ENCODE results near the gene MAMSTR. TPM values are rescaled to one million over a fixed set of nuclear protein-coding genes. Genes with fewer than 3 reads are reported as not detected.

Gene MAMSTR
- total and polyA plus RNA-seq, 9 of the 15 experiments (the other 6 are each of a cell fraction or from before 2014, with no cell fraction given), result 0.08 to 1.00 (median 0.40) TPM; not detected in 1

DNA sequence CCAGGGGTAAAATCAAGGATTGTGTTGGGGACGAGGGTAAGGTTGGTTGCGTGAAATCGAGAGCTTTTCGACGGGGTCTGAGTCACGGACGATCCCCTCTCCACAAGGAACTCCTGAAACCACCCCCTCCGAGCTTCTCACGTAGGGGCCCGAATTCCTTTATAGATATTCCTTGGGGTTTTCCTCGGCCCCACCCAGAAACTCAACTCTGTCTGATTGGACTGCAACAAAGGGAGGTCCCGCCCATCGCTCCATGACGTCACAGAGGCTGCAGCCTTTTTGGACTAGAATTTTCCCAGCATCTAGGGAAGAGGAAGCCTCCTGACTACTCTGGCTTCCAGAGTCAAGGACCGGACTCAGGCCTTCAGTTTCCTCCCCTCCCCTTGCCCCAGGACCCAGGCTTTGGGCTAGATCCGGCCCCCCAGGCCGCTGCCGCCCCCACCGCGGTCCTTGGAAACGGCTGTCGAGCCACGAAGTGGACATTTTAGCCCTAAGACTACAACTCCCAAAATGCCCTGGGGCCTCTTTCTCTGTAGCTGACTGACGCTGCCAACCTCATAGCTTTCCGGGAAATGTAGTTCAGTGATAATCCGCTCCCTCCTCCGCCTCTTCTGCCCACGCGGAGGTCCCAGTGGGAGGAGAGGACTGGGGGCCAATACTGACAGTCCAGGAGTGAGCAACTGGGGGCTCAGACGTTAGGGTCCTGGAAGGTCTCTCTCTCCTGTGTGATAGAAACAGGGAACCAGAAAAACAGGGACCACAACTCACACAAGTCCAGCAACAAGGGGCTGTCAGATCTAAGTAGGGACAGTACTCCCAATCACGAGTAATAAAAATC, 27.4 kb upstream of the MAMSTR start, which contains the start of gene IZUMO1 (continued):
- TF ChIP-seq, protein P1, sequence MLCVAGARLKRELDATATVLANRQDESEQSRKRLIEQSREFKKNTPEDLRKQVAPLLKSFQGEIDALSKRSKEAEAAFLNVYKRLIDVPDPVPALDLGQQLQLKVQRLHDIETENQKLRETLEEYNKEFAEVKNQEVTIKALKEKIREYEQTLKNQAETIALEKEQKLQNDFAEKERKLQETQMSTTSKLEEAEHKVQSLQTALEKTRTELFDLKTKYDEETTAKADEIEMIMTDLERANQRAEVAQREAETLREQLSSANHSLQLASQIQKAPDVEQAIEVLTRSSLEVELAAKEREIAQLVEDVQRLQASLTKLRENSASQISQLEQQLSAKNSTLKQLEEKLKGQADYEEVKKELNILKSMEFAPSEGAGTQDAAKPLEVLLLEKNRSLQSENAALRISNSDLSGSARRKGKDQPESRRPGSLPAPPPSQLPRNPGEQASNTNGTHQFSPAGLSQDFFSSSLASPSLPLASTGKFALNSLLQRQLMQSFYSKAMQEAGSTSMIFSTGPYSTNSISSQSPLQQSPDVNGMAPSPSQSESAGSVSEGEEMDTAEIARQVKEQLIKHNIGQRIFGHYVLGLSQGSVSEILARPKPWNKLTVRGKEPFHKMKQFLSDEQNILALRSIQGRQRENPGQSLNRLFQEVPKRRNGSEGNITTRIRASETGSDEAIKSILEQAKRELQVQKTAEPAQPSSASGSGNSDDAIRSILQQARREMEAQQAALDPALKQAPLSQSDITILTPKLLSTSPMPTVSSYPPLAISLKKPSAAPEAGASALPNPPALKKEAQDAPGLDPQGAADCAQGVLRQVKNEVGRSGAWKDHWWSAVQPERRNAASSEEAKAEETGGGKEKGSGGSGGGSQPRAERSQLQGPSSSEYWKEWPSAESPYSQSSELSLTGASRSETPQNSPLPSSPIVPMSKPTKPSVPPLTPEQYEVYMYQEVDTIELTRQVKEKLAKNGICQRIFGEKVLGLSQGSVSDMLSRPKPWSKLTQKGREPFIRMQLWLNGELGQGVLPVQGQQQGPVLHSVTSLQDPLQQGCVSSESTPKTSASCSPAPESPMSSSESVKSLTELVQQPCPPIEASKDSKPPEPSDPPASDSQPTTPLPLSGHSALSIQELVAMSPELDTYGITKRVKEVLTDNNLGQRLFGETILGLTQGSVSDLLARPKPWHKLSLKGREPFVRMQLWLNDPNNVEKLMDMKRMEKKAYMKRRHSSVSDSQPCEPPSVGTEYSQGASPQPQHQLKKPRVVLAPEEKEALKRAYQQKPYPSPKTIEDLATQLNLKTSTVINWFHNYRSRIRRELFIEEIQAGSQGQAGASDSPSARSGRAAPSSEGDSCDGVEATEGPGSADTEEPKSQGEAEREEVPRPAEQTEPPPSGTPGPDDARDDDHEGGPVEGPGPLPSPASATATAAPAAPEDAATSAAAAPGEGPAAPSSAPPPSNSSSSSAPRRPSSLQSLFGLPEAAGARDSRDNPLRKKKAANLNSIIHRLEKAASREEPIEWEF (CRISPR knock-in tag; IDR thresholded peaks at IDR 0.05), result no peak
- TF ChIP-seq, protein P2, sequence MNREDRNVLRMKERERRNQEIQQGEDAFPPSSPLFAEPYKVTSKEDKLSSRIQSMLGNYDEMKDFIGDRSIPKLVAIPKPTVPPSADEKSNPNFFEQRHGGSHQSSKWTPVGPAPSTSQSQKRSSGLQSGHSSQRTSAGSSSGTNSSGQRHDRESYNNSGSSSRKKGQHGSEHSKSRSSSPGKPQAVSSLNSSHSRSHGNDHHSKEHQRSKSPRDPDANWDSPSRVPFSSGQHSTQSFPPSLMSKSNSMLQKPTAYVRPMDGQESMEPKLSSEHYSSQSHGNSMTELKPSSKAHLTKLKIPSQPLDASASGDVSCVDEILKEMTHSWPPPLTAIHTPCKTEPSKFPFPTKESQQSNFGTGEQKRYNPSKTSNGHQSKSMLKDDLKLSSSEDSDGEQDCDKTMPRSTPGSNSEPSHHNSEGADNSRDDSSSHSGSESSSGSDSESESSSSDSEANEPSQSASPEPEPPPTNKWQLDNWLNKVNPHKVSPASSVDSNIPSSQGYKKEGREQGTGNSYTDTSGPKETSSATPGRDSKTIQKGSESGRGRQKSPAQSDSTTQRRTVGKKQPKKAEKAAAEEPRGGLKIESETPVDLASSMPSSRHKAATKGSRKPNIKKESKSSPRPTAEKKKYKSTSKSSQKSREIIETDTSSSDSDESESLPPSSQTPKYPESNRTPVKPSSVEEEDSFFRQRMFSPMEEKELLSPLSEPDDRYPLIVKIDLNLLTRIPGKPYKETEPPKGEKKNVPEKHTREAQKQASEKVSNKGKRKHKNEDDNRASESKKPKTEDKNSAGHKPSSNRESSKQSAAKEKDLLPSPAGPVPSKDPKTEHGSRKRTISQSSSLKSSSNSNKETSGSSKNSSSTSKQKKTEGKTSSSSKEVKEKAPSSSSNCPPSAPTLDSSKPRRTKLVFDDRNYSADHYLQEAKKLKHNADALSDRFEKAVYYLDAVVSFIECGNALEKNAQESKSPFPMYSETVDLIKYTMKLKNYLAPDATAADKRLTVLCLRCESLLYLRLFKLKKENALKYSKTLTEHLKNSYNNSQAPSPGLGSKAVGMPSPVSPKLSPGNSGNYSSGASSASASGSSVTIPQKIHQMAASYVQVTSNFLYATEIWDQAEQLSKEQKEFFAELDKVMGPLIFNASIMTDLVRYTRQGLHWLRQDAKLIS (CRISPR knock-in tag; IDR thresholded peaks at IDR 0.05), result no peak
- TF ChIP-seq, protein P3, sequence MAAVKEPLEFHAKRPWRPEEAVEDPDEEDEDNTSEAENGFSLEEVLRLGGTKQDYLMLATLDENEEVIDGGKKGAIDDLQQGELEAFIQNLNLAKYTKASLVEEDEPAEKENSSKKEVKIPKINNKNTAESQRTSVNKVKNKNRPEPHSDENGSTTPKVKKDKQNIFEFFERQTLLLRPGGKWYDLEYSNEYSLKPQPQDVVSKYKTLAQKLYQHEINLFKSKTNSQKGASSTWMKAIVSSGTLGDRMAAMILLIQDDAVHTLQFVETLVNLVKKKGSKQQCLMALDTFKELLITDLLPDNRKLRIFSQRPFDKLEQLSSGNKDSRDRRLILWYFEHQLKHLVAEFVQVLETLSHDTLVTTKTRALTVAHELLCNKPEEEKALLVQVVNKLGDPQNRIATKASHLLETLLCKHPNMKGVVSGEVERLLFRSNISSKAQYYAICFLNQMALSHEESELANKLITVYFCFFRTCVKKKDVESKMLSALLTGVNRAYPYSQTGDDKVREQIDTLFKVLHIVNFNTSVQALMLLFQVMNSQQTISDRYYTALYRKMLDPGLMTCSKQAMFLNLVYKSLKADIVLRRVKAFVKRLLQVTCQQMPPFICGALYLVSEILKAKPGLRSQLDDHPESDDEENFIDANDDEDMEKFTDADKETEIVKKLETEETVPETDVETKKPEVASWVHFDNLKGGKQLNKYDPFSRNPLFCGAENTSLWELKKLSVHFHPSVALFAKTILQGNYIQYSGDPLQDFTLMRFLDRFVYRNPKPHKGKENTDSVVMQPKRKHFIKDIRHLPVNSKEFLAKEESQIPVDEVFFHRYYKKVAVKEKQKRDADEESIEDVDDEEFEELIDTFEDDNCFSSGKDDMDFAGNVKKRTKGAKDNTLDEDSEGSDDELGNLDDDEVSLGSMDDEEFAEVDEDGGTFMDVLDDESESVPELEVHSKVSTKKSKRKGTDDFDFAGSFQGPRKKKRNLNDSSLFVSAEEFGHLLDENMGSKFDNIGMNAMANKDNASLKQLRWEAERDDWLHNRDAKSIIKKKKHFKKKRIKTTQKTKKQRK (IDR thresholded peaks at IDR 0.05; ENCODE audit: borderline replicate concordance, low read depth, low read length), result no peak
- TF ChIP-seq C11orf30 (IDR thresholded peaks at IDR 0.05; ENCODE audit: low read depth) (no peak), FOXM1 (IDR thresholded peaks at IDR 0.05; ENCODE audit: low read depth) (peak; percentile 57; the same call in 1 of the 2 replicates), FOXM1 (CRISPR knock-in tag; IDR thresholded peaks at IDR 0.05; ENCODE audit: low read depth) (no peak), NELFE (IDR thresholded peaks at IDR 0.05; ENCODE audit: insufficient read depth, insufficient read length) (no peak), ELF4 (CRISPR knock-in tag; IDR thresholded peaks at IDR 0.05) (no peak), KLF13 (tag; IDR thresholded peaks at IDR 0.05; ENCODE audit: borderline replicate concordance, low read depth) (no peak), ZNF3 (CRISPR knock-in tag; IDR thresholded peaks at IDR 0.05) (no peak)

All from K562 (cell line).